ENCODE results near the gene GATAD1. TPM values are rescaled to one million over a fixed set of nuclear protein-coding genes. Genes with fewer than 3 reads are reported as not detected.
"Not testable (repeated sequence)": the region's sequence is repeated elsewhere in the genome, so short reads cannot be mapped to it uniquely, and the experiment has no call there.

The GATAD1 gene
- total RNA-seq, 3 donors from 2014 or later, result 30.1 to 40.5 (median 37.9) TPM

DNA sequence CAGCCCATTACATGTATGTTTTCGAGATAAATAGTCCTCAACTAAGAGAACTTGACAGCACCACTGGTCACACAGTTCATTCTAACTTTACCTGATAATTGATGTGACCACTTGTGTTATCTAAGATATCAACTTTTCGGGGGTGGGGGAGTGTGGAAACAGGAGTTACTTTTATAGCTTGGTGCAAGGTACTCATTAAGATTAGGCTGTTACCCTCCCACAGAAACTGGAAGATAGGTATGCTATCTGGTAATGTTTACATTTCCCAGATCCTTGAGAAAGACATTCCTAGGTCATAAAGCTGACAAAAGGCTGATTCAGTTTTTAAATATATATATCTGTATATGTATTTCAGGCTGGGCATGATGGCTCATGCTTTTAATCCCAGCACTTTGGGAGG lies 19.4 kb downstream of the GATAD1 start:
- Histone ChIP-seq H3K4me3 (no peak overlapping the region), H3K9me3 (no peaks in the 10 kb centered on the region), H3K36me3 (ENCODE audit: low read depth) (no peaks in the 10 kb centered on the region), H3K4me1 (ENCODE audit: low read depth) (no peaks in the 10 kb centered on the region)
- ATAC-seq (peak; percentile 70), DNase-seq (no peak)
- TF ChIP-seq, protein P1, sequence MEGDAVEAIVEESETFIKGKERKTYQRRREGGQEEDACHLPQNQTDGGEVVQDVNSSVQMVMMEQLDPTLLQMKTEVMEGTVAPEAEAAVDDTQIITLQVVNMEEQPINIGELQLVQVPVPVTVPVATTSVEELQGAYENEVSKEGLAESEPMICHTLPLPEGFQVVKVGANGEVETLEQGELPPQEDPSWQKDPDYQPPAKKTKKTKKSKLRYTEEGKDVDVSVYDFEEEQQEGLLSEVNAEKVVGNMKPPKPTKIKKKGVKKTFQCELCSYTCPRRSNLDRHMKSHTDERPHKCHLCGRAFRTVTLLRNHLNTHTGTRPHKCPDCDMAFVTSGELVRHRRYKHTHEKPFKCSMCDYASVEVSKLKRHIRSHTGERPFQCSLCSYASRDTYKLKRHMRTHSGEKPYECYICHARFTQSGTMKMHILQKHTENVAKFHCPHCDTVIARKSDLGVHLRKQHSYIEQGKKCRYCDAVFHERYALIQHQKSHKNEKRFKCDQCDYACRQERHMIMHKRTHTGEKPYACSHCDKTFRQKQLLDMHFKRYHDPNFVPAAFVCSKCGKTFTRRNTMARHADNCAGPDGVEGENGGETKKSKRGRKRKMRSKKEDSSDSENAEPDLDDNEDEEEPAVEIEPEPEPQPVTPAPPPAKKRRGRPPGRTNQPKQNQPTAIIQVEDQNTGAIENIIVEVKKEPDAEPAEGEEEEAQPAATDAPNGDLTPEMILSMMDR (IDR thresholded peaks at IDR 0.05), result no peak
- intact Hi-C loops (cut with DNase I, micrococcal nuclease), result no loop called here

GRCh38 chr7:92468589-92468988 lies 21.3 kb downstream of the GATAD1 start:
- H3K4me3 ChIP-seq; H3K4me1 ChIP-seq (ENCODE audit: low read depth); intact Hi-C loops (cut with DNase I, micrococcal nuclease); DNase-seq; H3K9me3 ChIP-seq; H3K36me3 ChIP-seq (ENCODE audit: low read depth); ATAC-seq: not testable (repeated sequence)

DNA sequence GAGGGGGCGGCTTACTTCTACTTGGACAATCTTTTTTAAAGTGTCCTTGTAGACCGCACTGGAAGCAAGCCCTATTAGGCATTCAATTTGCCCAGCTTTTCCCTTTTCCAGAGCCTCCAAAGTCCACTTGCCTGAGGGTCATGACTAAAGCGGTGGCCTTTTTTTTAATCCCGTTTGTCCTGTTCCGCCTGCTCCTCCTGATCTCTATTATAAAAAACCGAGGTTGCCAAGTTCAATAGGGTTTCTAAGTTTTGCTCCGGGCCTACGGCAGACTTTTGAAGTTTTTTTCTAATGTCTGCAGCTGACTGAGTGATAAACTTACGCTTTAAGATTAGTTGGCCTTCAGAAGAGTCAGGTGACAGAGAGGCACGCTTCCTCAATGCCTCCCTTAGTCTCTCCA lies 26.7 kb downstream of the GATAD1 start:
- H3K4me3 ChIP-seq; ATAC-seq; intact Hi-C loops (cut with DNase I, micrococcal nuclease); H3K36me3 ChIP-seq (ENCODE audit: low read depth); H3K4me1 ChIP-seq (ENCODE audit: low read depth); H3K9me3 ChIP-seq: not testable (repeated sequence)
- DNase-seq, result peak in 1 of 3 donors; percentile 23

GRCh38 chr7:92475261-92475770 lies 28.0 kb downstream of the GATAD1 start:
- DNase-seq, ATAC-seq: not testable (repeated sequence)

GRCh38 chr7:92475851-92476590 lies 28.7 kb downstream of the GATAD1 start:
- intact Hi-C loops (cut with DNase I, micrococcal nuclease); DNase-seq; H3K9me3 ChIP-seq; H3K36me3 ChIP-seq (ENCODE audit: low read depth); H3K4me3 ChIP-seq; ATAC-seq; H3K4me1 ChIP-seq (ENCODE audit: low read depth): not testable (repeated sequence)

More at GRCh38 chr7:92475261-92475770, 28.0 kb downstream of the GATAD1 start:
- H3K4me1 ChIP-seq (ENCODE audit: low read depth); H3K4me3 ChIP-seq; intact Hi-C loops (cut with DNase I, micrococcal nuclease); H3K36me3 ChIP-seq (ENCODE audit: low read depth); H3K9me3 ChIP-seq: not testable (repeated sequence)

DNA sequence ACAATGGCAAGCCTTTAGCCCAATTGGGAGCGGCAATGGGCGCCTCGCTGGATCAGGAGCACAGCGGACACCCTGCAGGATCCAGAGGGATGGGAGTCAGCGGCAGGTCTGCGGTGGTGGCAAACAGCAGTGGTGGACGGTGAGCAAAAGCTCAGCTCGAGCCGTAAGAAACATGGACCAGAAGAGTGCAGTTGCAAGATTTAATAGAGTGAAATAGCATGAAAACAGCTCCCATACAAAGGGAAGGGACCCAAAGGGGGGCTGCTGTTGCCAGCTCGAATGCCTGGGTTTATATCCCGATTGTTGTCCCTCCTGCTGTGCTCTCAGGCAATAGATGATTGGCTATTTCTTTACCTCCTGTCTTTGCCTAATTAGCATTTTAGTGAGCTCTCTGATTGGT lies 30.4 kb downstream of the GATAD1 start, which contains the start of gene ERVW-1:
ERVW-1 (minus strand) TSS at position 266 of the 400 bp plus-strand sequence. CDS start 7,565 bp downstream, outside the sequence.
- H3K9me3 ChIP-seq; ATAC-seq; DNase-seq; H3K36me3 ChIP-seq (ENCODE audit: low read depth); H3K4me1 ChIP-seq (ENCODE audit: low read depth); intact Hi-C loops (cut with DNase I, micrococcal nuclease); H3K4me3 ChIP-seq: not testable (repeated sequence)

- TF ChIP-seq, protein P1 (IDR thresholded peaks at IDR 0.05), result no peak
- Histone ChIP-seq H3K36me3 (ENCODE audit: low read depth) (no peaks in the 10 kb centered on the region), H3K4me3 (no peak overlapping the region), H3K9me3 (no peaks in the 10 kb centered on the region), H3K4me1 (ENCODE audit: low read depth) (peaks cover 2% of the 10 kb centered on the region)
- DNase-seq, result no peak
- ATAC-seq, result no peak
- intact Hi-C loops (cut with DNase I, micrococcal nuclease), result no loop called here
These were observed 30.8 kb downstream of the GATAD1 start for GRCh38 chr7:92478095-92478494.

DNA sequence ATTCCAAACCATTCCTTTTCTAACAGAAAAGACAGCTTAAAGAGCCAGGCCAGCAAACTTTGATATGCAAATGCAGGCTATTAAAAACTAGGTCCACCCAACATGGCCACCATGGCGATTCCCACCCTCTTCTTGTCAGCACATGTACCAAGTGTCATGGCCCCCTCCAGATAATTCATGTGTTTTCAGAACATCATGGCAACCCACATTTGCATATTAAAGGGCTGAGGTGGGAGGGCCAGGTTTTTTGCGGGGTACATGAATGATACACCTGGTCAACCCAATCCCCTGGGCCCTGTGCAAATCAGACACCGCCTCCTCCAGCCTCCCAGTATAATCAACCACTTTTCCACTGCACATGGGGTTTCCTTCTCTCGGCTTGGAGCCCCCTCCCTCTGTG lies 31.4 kb downstream of the GATAD1 start:
- TF ChIP-seq, protein P1 (IDR thresholded peaks at IDR 0.05), result no peak
- intact Hi-C loops (cut with DNase I, micrococcal nuclease), result no loop called here
- DNase-seq, result no peak
- Histone ChIP-seq H3K36me3 (ENCODE audit: low read depth) (no peaks in the 10 kb centered on the region), H3K4me1 (ENCODE audit: low read depth) (peaks cover 2% of the 10 kb centered on the region), H3K9me3 (no peaks in the 10 kb centered on the region), H3K4me3 (no peak overlapping the region)
- ATAC-seq, result peak; percentile 33

GRCh38 chr7:92479146-92479545 lies 31.9 kb downstream of the GATAD1 start:
- intact Hi-C loops (cut with DNase I, micrococcal nuclease); H3K36me3 ChIP-seq (ENCODE audit: low read depth); H3K4me1 ChIP-seq (ENCODE audit: low read depth); H3K4me3 ChIP-seq; H3K9me3 ChIP-seq: not testable (repeated sequence)
- ATAC-seq (peak; percentile 74), DNase-seq (peak in 1 of 3 donors; percentile 22)

DNA sequence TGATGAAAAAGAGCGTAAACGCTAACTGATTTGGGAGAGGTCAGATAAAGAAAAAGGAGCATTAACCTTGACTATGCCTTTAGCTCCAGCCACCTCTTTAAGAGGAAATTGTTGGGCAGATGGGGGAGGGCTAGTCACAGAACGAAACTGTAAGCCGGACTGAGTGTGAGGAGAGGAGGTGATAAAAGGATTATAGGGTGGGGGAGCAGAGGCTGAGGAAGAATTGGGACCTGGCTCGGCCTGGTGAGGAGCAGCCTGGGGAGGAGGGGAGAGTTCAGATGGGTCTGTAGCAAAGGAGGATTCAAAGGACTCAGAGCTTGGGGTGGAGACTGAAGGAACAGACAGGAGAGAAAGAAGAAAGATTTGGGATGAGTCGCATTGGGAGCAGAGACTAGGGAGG lies 36.3 kb downstream of the GATAD1 start:
- ATAC-seq; DNase-seq; H3K9me3 ChIP-seq; intact Hi-C loops (cut with DNase I, micrococcal nuclease); H3K4me3 ChIP-seq; H3K36me3 ChIP-seq (ENCODE audit: low read depth); H3K4me1 ChIP-seq (ENCODE audit: low read depth): not testable (repeated sequence)

DNA sequence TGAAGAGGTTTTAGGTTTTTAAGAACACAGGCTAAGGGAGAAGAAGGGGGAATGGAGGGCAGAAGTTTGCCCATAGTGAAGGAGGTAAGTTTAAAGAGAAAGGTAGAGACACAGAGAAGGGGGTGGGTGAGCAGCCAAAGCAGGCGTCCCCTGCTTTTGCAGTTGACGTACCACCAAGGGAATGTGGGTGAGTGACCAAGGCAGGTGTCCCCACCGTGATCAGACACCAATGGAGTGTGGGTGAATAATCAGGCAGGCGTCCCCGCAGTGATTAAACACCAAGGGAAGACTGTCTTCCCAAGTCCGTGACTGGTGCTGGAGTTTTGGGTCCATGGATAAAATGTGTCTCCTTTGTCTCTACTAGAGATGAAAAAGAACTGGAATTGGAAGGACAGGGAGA lies 36.9 kb downstream of the GATAD1 start:
- DNase-seq; H3K36me3 ChIP-seq (ENCODE audit: low read depth); intact Hi-C loops (cut with DNase I, micrococcal nuclease); ATAC-seq; H3K4me1 ChIP-seq (ENCODE audit: low read depth); H3K9me3 ChIP-seq; H3K4me3 ChIP-seq: not testable (repeated sequence)
